Measurements from ENCODE around the gene GPATCH2L.

Gene GPATCH2L

DNA sequence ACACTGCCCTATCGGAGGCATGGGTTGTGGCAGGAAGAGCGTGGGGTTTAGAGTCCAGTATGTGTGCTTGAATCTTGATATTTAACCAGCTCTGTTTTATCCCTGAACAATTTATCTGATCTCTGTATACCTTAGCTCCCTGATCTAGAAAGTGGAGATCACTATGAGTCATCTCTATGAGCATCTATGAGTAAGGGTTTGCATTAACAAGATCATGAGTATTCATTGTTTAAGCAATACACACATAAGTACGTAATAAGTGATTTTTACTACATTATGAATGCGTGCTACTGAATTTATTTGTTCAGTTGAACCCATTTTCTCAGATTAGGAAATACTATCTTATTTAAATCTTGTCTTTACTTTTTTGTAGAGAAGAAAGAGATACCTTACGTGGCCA is 49.4 kb downstream of the GPATCH2L start:
- no peak for DNase-seq

DNA sequence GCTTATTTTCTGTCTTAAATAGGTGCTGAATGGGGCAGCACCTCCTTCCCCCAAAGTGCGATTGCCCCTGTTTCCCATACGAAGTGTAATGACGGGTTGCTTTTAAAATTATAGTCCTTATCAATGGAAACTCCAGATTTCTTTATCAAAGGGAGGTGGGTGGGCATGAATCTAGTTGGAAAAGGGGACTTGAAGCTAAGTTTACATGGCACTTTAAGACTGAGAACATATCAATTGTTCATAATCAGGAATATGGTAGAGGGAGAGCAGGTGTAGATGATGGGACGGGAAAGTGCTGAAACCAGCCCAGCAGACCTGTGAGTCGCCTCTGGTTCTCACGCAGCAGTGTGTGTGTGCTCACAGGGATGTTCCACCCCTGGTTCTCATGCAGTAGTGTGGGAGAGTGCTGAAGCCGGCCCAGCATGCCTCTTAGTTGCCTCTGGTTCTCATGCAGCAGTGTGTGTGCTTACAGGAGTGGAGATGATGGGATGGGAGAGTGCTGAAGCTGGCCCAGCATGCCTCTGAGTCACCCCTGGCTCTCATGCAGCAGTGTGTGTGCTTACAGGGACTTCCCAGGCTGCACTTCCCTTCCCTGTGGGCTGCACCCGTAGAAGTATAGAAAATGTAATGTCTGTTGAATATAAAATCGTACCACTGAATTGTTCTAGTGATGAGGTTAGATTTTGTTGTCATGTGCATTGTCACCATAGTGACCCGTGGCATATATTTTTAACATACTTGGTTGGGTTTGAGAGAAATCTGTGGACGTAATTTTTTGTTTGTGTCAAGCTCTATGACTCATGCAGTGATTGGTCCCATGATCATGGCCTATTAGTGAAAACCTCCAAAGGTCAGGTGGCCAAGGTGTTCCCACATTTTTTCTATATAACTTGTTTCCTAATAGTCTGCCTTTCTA is 51.6 kb downstream of the GPATCH2L start:
- DNase-seq: no peak

DNA sequence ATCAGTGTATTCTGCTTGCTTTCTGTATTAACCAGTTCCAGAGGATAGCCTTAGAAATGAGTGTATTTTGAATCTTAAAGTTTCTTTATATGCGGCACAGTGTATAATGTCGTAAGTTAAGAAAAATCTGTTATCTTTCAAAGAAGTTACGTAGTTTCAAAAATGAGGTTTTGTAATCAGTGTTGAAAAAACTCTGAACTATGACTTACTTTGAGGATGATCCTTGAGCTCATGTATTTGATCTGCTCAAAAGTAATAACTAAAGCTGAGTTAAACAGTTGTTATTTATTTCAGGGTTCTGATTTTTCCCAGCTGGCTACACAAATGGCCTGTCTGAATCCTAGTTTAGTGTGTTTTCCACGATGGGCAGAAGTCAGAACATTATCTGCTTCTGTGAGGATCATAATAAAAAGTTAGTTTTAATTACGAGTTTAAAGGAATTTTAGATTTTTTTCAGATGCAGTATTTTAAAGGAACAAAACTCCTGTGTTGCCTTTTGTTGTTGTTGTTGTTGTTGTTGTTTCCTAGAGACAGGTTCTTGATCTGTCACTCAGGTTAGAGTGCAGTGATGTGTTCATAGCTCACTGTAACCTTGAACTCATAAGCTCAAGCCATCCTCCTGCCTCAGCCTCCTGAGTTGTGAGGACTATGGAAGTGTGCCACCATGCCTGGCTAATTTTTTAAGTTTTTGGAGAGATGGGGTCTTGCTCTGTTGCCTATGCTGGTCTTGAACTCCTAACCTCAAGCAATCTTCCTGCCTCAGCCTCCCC is 52.9 kb downstream of the GPATCH2L start:
- no peak for DNase-seq

DNA sequence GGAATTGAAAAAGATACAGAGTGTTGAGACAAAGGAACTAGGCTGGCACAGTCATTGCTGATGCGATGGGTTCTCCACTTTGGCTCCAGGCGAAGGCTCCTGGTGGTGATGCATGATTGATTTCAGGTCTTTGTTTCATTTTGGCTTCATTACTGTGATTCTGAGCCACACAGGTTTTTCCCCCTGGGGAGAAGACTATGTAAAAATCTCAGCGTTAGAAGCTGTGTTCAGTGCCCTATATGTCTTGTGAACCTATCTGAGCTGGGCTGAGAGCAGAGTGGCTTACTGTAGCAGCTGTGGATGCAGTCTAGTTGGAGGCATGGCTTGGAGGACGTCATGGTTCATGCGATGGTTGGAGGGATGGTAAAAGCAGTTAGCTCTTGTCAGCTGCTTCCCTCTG is 54.0 kb downstream of the GPATCH2L start:
- DNase-seq: no peak

DNA sequence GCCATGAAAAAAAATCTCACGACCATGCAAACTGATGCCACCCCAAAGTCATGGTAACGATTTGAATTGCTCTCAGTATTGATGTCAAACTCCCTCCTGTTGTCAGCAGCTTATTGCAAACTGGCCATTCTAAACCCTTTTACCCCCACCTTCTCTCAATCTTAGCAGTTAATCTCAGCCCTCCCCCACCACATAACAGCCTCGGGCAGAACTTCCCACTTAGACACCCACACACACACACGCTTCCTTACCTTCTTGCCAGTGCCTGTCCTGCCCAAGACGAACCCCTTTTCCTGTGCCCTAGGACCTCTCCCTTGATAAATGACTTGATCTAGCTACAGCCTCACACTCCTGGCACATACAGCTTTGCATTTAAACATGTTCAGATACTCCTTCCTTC is 56.6 kb downstream of the GPATCH2L start:
- DNase-seq: no peak

DNA sequence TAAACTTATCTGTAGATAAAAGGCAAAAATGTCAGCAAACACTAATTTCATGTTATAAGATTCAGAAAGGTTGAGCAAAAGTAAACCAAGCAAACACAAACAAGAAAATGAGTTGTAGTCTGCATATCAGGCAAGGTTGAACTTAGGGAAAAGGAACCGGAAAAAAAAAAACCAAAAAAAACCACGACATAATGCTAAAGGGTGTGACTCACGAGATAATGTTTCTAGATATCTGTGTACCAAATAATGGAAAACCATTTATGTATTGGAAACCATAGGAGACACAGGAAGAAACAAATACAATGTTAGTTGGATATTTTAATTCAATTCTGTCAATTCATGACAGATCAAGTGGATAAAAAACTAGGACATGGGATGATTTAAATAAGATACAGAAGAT is 60.5 kb downstream of the GPATCH2L start:
- DNase-seq: no peak

DNA sequence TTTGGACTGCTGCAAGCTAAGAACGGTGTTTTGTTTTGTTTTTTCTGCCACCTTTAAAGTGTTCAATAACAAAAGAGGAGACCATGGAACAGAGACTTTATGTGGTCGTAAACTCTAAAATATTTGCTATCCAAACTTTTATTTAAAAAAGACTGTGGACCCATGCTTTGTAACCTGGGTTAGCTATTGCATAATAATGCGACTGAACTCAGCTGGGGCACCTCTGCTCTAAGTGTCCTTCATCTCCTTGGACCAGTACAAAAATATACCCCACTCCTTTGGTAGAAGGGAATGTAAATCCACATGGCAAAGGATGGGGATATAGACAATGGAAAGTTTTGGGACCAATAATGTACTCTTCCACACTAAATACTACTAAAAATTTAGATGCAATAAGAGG is 65.5 kb downstream of the GPATCH2L start:
- no peak for DNase-seq

DNA sequence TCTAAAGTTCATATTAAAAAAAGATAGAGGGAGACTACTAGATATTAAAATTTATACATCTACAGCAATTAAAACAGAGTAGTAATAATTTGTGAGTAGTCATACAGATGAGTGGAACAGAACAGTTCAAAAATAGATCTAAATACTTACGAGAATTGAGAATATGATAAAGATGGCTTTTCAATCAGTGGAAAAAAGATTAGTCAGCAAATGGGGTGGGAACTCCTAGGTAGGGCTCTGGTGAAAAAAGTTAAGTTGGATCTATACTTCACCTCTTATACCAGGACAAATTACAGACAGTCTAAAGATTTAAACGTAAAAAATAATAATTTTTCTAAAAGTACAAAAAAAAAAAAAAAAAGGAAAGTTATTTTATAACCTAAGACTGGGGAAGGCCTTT is 66.9 kb downstream of the GPATCH2L start:
- no peak for DNase-seq

DNA sequence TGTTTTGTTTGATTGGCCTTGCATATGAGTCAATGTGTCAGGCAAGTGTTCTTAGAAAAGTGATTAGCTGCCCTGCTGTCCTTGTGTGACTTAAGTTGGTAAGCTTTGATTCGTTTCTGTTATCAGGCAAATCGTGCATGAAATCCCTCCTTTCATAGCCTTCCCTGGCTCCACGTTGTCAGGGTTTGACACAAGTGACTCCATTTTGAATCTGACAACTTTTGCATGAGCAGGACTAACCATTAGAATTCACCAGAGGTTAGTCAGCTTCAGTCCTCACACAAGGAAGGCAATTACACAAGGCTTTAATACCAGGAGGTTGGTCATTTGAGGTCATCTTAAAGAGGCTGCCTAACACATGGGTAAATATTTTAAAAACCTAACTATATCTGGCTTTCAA is 68.2 kb downstream of the GPATCH2L start:
- no peak for DNase-seq

DNA sequence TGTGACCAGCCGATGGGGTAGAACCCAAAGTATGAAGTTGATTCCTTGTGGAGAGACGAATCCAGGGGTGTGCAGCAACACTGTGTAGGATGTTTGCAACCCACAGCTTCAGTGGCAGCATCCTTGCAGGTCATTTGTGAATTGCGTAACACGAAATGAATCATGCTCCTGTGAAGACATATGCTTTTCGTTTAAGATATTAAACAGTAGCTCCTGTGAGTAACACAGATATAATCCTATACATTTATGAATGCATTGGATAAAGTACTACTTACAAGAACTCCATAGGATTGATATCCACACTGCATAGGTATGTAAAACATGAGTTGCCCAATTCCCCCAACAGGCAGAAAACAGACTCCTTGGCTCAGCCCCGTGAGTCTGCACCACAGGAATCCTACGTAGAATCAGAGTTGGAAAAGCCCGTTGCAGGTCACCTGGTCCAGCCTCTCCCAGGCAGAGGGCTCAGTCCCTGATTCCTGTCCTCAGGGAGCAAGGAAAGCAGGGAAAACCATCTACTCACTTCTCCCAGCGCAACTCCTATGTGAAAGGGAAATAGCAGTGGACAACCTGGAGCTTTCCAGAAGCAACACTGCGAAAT is 75.8 kb downstream of the GPATCH2L start:
- no peak for DNase-seq

DNA sequence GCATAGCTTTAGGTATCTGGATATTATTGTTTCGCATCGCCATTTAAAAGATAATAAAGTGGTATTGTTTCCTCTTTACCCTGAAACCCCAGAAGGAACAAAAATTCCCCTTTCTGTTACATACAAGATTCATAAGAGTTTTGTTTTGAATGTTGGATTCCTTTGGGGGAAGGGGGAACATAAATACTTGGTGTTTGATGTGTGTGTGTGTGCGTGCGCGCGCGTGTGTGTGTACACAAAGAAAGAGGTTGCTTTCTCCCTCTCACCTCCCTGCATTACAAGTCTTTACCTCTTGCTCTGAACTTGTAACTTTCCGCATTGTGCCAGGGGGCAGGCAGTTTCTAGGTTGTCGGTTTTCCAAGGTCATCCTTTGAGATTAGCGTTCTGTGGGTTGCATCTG is 76.4 kb downstream of the GPATCH2L start:
- no peak for DNase-seq

DNA sequence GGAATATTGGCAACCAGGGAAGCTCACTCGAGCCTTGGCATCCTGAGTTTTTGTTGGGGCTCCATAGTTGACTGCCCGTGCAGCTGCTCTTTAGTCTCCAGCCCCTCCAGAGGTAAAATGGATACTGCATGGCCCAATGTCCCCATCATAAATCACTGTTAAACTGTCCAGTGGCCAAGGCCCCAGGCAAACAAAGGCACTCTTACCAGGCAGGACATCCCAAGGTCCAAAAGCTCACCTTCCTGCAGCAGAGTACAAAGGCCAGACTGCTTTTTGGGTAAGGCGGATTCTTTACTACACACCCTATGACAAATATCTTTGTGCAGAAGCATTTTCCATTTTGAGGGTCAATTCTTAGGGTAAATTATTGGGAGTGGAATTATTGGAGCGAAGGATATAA is 81.1 kb downstream of the GPATCH2L start:
- DNase-seq: no peak

DNA sequence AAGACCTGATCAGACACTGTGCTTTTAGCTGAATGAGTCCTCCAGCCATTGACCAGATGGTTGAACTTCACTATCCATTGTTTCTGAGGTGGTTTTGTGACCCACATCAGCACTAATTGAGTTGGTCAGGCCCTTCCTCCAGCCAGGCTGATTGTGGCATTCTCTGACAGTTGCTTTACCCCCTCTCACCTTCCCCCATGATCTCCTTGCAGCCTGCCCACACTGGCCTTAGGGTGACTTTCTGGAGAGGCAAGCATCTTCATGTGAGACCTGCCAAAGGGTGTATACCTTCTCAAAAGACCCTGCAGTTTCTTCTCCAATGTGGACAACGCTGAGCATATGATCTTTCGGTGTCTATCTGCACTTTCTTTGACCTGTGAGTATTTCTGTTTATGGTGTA is 83.9 kb downstream of the GPATCH2L start:
- no peak for DNase-seq

DNA sequence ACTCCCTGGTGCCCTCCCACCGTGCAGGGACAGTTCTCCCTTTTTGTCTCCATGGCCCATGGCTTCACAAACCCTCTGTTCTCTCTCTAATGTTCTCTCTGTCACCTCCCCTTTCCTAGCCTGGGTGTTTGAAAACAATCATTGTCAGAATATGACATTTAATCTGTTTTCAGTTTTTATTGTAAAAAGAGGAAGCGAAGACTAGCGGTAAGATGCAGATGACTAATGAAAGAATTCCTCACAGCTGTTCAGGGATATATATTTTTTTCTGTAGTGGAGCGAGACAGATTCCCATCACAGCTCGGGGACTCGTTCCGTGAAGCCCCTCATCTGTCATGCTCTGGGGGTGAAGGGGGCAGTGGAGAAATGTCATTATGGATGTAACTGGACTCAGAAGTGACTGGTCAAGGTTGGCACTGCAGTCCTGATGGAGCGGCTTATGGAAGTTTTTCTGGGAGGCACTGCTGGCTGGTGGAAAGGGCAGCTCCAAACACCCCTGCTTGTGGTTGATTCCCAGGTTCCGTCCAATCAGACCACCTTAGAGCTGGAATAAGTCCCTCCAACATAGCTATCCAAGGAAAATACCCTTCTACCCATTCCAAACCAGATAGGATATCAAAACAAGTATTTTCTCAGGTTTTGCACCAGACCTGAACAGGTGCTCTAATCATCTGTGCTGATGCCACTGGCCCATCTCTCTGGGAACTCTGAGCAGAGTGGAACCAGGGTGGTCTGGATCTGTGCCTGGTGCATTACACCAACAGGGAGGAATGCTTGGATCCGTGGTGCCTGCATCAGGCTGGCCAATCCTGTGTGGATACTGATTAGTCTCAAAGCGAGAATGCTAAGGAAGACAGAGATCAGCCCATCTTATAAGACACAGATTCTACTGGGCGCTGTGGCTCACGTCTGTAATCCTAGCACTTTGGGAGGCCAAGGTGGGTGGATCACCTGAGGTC is 84.7 kb downstream of the GPATCH2L start:
- DNase-seq: no peak

DNA sequence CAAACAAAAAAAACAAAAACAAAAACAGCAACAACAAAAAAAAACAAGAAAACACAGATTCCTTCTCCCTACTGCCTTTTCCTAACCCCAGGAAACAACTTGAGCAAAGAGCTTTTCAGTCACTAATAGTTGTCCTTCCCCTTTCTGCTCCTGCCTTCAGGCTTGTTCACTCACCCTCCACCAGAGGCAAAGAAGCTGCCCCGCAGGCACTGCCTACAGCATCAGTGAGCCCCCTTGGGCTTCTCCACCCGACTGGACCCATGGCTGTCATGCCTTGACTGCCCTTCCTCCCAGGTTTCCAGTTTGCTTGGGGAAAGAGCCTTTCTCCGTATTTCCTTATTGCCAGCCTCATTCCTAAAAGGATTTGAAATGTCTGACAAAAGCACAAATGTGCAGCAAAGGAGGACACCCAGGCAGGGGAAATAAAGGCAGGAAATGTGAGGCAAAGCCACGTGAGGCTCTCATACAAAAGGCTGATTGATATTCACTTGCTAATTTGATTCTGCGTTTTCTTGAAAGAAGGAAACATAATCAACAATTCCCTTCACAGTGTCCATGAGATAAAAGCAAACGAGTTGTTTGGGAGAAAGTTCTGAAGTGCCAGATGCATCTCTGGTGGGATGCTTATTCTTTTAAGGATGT is 85.7 kb downstream of the GPATCH2L start:
- no peak for DNase-seq

DNA sequence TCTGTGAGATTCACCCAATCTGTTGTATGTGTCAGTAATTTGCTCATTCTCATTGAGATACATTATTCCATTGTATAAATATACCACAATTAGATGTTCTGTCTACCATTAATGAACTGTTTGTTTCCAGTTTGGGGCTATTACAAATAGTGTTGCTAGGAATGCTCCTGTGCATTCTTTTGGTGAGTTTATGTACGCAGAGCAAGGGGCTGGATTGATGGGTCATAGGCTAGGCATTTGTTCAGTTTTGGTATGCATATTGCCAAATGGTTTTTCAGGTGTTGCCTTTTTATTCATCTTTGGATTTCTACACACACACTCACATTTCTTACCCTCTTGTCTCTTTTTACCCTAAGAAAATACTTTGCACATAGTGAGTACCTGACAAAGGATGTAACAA is 93.4 kb downstream of the GPATCH2L start:
- DNase-seq: no peak

DNA sequence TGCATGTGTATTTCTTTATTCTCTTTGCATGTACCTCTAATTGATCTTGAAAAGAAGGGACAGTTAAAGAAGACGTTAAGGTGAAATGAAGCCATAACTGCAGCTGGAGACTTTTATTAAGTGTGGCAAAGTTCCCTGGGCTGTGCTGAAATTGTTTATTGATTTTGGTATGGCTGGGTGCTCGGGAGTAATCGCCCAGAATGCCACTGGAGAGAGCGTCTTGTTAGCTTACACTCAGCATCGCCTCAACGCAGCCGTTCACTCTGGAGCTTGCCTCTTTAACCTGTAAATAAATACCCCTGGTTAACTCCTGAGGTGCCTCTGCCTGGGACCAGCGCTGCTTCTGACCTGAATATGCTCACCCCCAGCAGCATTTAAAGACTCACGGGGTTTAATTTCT is 98.6 kb downstream of the GPATCH2L start:
- DNase-seq: no peak

DNA sequence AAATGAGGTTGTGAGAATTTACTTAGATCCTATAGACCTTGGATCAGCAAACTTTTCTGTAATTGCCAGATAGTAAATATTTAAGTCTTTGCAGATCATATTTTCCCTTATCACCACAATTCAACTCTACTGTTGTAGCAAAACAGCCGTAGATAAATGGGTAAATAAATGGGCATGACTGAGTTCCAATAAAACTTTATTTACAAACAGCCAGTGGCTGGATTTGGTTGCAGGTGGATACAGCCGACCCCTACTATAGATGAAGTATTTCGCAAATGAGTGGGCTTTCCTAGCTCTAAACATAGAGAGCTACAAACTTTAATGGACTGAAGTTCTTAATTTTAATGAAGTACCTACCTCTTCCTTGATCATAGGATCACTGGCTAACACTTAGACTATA is 100.7 kb downstream of the GPATCH2L start:
- DNase-seq: no peak

DNA sequence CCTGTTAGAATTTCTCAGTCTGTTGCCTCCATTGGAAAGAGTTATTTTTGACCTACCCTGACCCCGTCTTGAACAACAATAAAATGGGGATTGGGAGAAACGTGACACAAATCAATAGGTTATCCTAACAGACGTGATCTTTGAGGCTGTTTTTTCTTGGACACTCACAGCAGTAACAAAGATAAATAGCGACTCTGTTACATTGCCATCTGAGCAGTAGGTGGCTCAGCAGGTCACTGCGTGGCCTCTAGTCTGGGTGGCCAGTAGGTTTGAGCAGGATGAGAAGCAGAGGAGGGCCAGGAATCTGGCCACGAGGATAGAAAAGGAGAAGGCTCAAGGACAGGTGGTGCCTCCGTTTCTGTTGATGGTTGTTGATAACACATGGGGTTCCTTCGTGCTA is 101.4 kb downstream of the GPATCH2L start:
- DNase-seq: no peak

DNA sequence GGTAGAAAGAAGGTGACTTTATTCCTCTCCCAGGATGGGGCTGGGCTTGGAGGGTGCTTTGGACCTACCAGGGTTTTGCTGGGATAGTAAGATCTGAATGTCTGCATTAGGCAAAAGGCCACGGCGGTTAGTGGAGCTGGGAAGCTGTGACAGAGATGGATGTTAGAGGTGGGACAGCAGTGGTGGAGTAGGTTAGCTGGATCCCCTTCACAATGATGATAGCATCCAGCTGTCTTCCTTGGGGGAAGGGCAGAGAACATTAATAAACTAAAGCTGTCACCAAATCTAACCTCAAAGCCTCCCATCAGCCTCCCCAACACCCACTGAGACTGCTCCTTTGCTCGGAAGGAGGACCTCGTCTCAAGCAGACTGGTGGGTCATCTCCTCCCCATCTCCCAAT is 104.8 kb downstream of the GPATCH2L start:
- no peak for DNase-seq

DNA sequence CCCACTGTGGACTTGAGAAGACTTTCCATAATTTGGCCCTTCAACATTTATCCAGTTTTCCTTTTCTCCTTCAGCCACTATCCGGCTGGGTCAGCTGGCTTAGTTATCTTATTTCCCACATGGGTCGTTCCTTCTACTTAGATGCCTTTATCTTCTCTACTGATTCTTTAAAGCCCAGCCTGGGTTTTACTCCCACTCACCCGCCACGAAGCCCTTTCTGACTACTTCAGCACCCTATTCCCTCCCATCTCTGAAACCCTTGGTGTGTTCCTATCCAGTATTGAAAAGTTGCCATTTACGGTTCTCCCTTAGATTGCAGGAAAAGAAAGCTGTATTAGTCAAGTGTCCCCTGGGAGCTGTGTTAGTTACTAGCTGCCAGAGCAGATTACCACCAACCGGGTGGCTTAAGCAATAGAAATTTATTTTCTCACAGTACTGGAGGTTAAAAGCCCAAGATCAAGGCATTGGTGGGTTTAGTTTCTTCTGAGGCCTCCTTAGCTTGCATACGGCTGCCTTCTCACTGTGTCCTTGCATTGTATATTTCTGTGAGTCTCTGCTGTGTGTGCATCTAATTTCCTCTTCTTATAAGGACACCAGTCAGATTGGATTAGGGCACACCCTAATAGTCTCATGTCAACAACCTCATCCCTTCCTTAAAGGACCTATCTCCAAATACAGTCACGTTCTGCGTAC is 105.5 kb downstream of the GPATCH2L start:
- DNase-seq: no peak

All from T-helper 1 cell (primary cell).